Neural cell (in vitro differentiated cells): ENCODE measurements around the gene WNK3. TPM values are rescaled to one million over a fixed set of nuclear protein-coding genes. Genes with fewer than 3 reads are reported as not detected.
A peak's percentile ranks its signal among the peaks of the same experiment; 100 is the strongest.

ENCODE experiments used
- H2AFZ ChIP-seq: fragments of 200-600, 300-800 bp; sonication (generic), shearing (Covaris generic); 2 replicates; pipeline ENCODE4 v1.6.0; 2014; ENCODE audit warnings: low read depth, mild to moderate bottlenecking, antibody characterized with exemption, low read length, moderate library complexity
- H3F3A ChIP-seq: fragments of 200-600 bp; shearing (Covaris generic); 2 replicates; pipeline ENCODE4 v1.6.1; 2016; ENCODE audit warnings: mild to moderate bottlenecking, moderate library complexity, mixed read lengths, antibody characterized with exemption, low read length; ENCODE audit not compliant: insufficient read depth, poor library complexity, severe bottlenecking
- H3K27ac ChIP-seq: fragments of 200-600, 300-800 bp; sonication (generic), shearing (Covaris generic); 2 replicates; pipeline ENCODE4 v1.5.1; 2014; ENCODE audit warnings: mild to moderate bottlenecking, low read length, moderate library complexity
- H3K27me3 ChIP-seq: fragments of 300-800, 200-600 bp; sonication (generic), shearing (Covaris generic); 2 replicates; pipeline ENCODE4 v1.6.0; 2014; ENCODE audit warnings: mild to moderate bottlenecking, low read depth, low read length, moderate library complexity; ENCODE audit not compliant: insufficient read depth
- H3K36me3 ChIP-seq: fragments of 300-800, 200-600 bp; sonication (generic), shearing (Covaris generic); 2 replicates; pipeline ENCODE4 v1.5.1; 2014; ENCODE audit warnings: mild to moderate bottlenecking, antibody characterized with exemption, low read length, moderate library complexity; ENCODE audit not compliant: insufficient read depth
- H3K4me2 ChIP-seq: fragments of 300-800, 200-600 bp; sonication (generic), shearing (Covaris generic); 2 replicates; pipeline ENCODE4 v1.6.0; 2014; ENCODE audit warnings: mild to moderate bottlenecking, low read length
- H3K4me3 ChIP-seq: fragments of 300-800, 200-600 bp; sonication (generic), shearing (Covaris generic); 2 replicates; pipeline ENCODE4 v1.5.1; 2014; ENCODE audit warnings: mild to moderate bottlenecking, low read length, moderate library complexity
- H3K79me2 ChIP-seq: fragments of 200-600 bp; shearing (Covaris generic); replicated peaks from 2 replicates; pipeline ENCODE4 v1.6.0; 2014; ENCODE audit warnings: mild to moderate bottlenecking, low read length, moderate library complexity; ENCODE audit not compliant: insufficient read depth
- H3K9ac ChIP-seq: fragments of 300-800, 200-600 bp; sonication (generic), shearing (Covaris generic); 2 replicates; pipeline ENCODE4 v1.6.1; 2016; ENCODE audit warnings: mild to moderate bottlenecking, low read length, mixed read lengths
- H3K9me2 ChIP-seq: fragments of 200-600 bp; shearing (Covaris generic); 2 replicates; pipeline ENCODE4 v1.6.1; 2016; ENCODE audit warnings: mild to moderate bottlenecking, low read length, mixed read lengths; ENCODE audit not compliant: insufficient read depth
- H3K9me3 ChIP-seq: fragments of 200-600, 300-800 bp; sonication (generic), shearing (Covaris generic); 2 replicates; pipeline ENCODE4 v1.6.1; 2016; ENCODE audit warnings: mild to moderate bottlenecking, mixed run types, low read length, moderate library complexity, mixed read lengths
- H4K20me1 ChIP-seq: fragments of 200-600 bp; shearing (Covaris generic); 2 replicates; pipeline ENCODE4 v1.6.1; 2016; ENCODE audit warnings: mild to moderate bottlenecking, mixed run types; ENCODE audit not compliant: insufficient read depth
- CTCF ChIP-seq: fragments of 450-650 bp; IDR thresholded peaks from 2 replicates; pipeline ENCODE4 v1.5.1; 2014; ENCODE audit warnings: antibody characterized with exemption, mild to moderate bottlenecking, moderate library complexity; ENCODE audit not compliant: poor library complexity, severe bottlenecking
- EP300 ChIP-seq: fragments of 450-650 bp; conservative IDR thresholded peaks from 2 replicates; pipeline ENCODE4 v1.6.1; 2014; ENCODE audit warnings: antibody characterized with exemption, mild to moderate bottlenecking, moderate library complexity; ENCODE audit not compliant: poor library complexity, severe bottlenecking
- EZH2 ChIP-seq: fragments of 200-600, 300-800 bp; shearing (Covaris generic), sonication (generic); IDR thresholded peaks from 2 replicates; pipeline ENCODE4 v1.6.1; 2014; ENCODE audit warnings: antibody characterized with exemption, low read length, borderline replicate concordance, mild to moderate bottlenecking; ENCODE audit not compliant: insufficient read depth, poor library complexity, severe bottlenecking
- MXI1 ChIP-seq: fragments of 450-650 bp; conservative IDR thresholded peaks from 2 replicates; pipeline ENCODE4 v1.6.1; 2014; ENCODE audit warnings: antibody characterized with exemption, mild to moderate bottlenecking; ENCODE audit not compliant: poor library complexity, severe bottlenecking
- POLR2AphosphoS5 ChIP-seq: IDR thresholded peaks from 2 replicates; pipeline ENCODE4 v1.6.1; 2012
- RAD21 ChIP-seq: fragments of 450-650 bp; conservative IDR thresholded peaks from 2 replicates; pipeline ENCODE4 v1.6.1; 2014; ENCODE audit warnings: antibody characterized with exemption, mild to moderate bottlenecking, moderate library complexity
- REST ChIP-seq: IDR thresholded peaks from 2 replicates; pipeline ENCODE4 v1.6.1; 2012; ENCODE audit warnings: borderline replicate concordance
- SMC3 ChIP-seq: fragments of 450-650 bp; conservative IDR thresholded peaks from 2 replicates; pipeline ENCODE4 v1.6.1; 2014; ENCODE audit warnings: antibody characterized with exemption, mild to moderate bottlenecking, moderate library complexity; ENCODE audit not compliant: poor library complexity
- TAF1 ChIP-seq: IDR thresholded peaks from 2 replicates; pipeline ENCODE4 v1.6.1; 2012; ENCODE audit warnings: low read depth
- polyA plus RNA-seq: library from polyadenylated mRNA; depleted of rRNA; stranded (reverse); fragments of >200 nt; gene quantifications from 2 replicates; pipeline ENCODE4 v1.2.3, GENCODE V29; 2014

WNK3 gene
- polyA plus RNA-seq, 1 donor from 2014 or later, result 35.0 TPM

- no peak overlapping the region for H2AFZ ChIP-seq
- peaks cover 23% of the 10 kb centered on the region for H3K79me2 ChIP-seq
- H3K27ac ChIP-seq, result peak overlapping the region; percentile 86
- TF ChIP-seq SMC3, result no peak
- peak; percentile 76 for TF ChIP-seq MXI1
- H3K9me3 ChIP-seq, result no peaks in the 10 kb centered on the region
- peak overlapping the region; percentile 73 for H3K9ac ChIP-seq
- no peaks in the 10 kb centered on the region for H4K20me1 ChIP-seq
- peak overlapping the region; percentile 79 for H3K4me3 ChIP-seq
- no peaks in the 10 kb centered on the region for H3K27me3 ChIP-seq
- H3F3A ChIP-seq, result no peaks in the 10 kb centered on the region
- no peaks in the 10 kb centered on the region for H3K9me2 ChIP-seq
- no peaks in the 10 kb centered on the region for H3K36me3 ChIP-seq
- peak overlapping the region; percentile 51 for H3K4me2 ChIP-seq
These were observed 175.5 kb downstream of the WNK3 start for GRCh38 chrX:54182194-54182863.

GRCh38 chrX:54181202-54181953 lies 176.5 kb downstream of the WNK3 start:
- no peak overlapping the region for H2AFZ ChIP-seq
- H3K27ac ChIP-seq, result no peak overlapping the region
- H3K79me2 ChIP-seq, result peaks cover 23% of the 10 kb centered on the region
- H3K36me3 ChIP-seq, result no peaks in the 10 kb centered on the region
- TF ChIP-seq EP300, result no peak
- TF ChIP-seq CTCF, result no peak
- no peak for TF ChIP-seq RAD21
- no peak for TF ChIP-seq POLR2AphosphoS5
- no peak for TF ChIP-seq EZH2
- TF ChIP-seq MXI1, result no peak
- no peak for TF ChIP-seq SMC3
- no peak for TF ChIP-seq REST
- TF ChIP-seq TAF1, result no peak
- no peaks in the 10 kb centered on the region for H4K20me1 ChIP-seq
- H3K9me3 ChIP-seq, result no peaks in the 10 kb centered on the region
- H3F3A ChIP-seq, result no peaks in the 10 kb centered on the region
- peak overlapping the region; percentile 51 for H3K4me2 ChIP-seq
- H3K27me3 ChIP-seq, result no peaks in the 10 kb centered on the region
- no peaks in the 10 kb centered on the region for H3K9me2 ChIP-seq
- H3K4me3 ChIP-seq, result peak overlapping the region; percentile 79
- peak overlapping the region; percentile 73 for H3K9ac ChIP-seq
